SK-N-MC (cell line): Measurements from ENCODE around the gene ZNF628.

Source experiments
- EZH2 ChIP-seq: fragments of 200-600 bp; sonication (generic); IDR thresholded peaks from one replicate; pipeline ENCODE4 v1.6.1; 2017; ENCODE audit warnings: antibody characterized with exemption
- POLR2AphosphoS5 ChIP-seq: IDR thresholded peaks from 2 replicates; pipeline ENCODE4 v1.6.1; 2012; ENCODE audit warnings: mild to moderate bottlenecking, low read depth, low read length, borderline replicate concordance

DNA sequence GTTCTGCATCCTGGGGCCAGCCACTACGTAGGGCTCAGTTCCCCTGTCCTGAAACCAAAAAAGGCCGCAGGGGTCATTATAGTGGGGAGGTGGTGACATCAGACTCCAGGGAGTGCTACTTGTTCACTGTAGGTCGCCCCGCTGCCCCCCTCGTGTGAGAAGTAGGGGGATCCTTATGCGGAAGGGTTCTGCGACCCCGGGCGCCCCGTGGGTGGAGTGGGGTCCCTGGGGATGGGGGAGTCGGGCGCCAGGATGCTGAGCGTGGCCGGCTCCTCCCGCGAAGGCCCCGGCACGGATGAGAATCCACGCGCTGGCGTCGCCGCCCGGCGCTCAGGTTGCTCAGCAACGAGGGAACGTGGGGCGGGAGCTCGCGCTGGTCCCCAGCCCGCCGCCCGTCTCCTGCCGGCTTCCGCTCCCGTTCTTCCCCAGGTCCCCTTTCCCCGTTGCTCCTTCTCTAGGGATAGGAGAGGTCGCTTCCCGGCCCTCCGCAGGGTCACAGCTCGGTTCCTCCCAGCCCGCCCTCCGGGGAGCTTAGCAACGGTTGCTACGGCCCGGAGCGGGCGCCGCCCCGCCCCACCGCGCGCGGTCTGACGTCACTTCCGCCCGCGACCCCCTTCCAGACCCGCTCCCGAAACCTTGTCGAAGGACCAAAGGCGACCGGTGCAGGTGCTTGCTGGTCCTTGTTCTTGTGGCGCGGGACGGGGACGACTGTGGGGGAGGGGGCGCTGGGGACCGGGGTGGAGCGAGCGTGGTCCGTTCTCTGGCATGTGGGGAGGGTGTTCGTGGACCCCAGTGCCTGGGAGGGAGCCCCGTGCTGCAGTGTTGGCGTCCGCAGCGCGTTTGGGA is 8.4 kb downstream of the ZNF628 start, which contains the start of gene NAT14:
- TF ChIP-seq POLR2AphosphoS5 (peak; percentile 88), EZH2 (no peak)
